Activated T-cell treated with anti-CD3 and anti-CD28 coated beads, Interleukin-2, amount 50 U/mL, for 24 hours (primary cell): ENCODE measurements around the gene MYRF.
A peak's percentile ranks its signal among the peaks of the same experiment; 100 is the strongest.

Experiments used
- DNase-seq: peaks from one replicate; pipeline ENCODE4 v3.0.0-alpha.2; 2020
- H3K27ac Mint-ChIP-seq: 2 replicates; pipeline ENCODE4 v1.8.0; 2020; ENCODE audit warnings: mild to moderate bottlenecking, mixed read lengths
- H3K27me3 Mint-ChIP-seq: 2 replicates; pipeline ENCODE4 v1.8.0; 2020; ENCODE audit warnings: mixed read lengths
- H3K36me3 Mint-ChIP-seq: 2 replicates; pipeline ENCODE4 v1.8.0; 2020; ENCODE audit warnings: low read depth, mixed read lengths
- H3K4me1 Mint-ChIP-seq: 2 replicates; pipeline ENCODE4 v1.8.0; 2020; ENCODE audit warnings: low read depth, mixed read lengths
- H3K4me3 Mint-ChIP-seq: 2 replicates; pipeline ENCODE4 v1.8.0; 2020; ENCODE audit warnings: mild to moderate bottlenecking, moderate library complexity, mixed read lengths
- H3K9me3 Mint-ChIP-seq: 2 replicates; pipeline ENCODE4 v1.8.0; 2020; ENCODE audit warnings: mixed read lengths

MYRF gene

DNA sequence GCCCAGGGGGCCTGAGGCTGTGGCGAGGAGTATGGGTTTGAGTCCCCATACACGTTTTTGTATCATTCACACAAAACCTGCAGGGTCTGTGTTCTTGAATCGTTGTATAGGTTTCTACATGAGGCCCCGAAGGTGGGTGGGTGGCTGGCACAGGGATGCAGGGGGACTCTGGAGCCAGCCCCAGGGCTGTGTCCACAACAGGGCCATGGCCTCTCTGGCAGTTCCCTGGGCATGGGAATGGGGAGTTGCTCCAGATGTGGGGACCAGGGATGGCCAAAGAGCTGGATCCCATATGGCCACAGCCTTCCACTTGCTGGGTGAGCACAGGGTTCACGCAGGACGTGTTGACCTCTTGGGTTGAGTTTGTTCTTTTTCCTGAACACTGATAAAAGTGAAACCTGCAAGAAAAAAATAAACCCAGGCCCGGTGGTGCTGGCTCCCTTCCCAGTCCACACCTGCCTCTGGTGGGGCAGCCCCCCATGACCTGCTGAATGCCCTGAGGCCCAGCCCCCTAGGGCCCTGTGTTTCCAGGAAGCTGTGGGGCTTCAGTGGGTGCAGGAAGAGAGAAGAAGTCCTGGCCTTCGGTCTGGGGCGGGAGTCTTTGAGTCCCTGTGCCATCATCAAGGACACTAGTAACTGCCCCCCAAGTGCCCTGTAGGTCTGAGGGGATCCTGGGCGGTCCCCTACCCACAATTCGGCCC lies 16.1 kb downstream of the MYRF start:
- H3K27me3 Mint-ChIP-seq = no peaks in the 10 kb centered on the region
- peaks cover 3% of the 10 kb centered on the region for H3K4me1 Mint-ChIP-seq
- no peaks in the 10 kb centered on the region for H3K36me3 Mint-ChIP-seq
- no peak overlapping the region for H3K27ac Mint-ChIP-seq
- DNase-seq = no peak
- no peak overlapping the region for H3K4me3 Mint-ChIP-seq
- H3K9me3 Mint-ChIP-seq = no peaks in the 10 kb centered on the region

DNA sequence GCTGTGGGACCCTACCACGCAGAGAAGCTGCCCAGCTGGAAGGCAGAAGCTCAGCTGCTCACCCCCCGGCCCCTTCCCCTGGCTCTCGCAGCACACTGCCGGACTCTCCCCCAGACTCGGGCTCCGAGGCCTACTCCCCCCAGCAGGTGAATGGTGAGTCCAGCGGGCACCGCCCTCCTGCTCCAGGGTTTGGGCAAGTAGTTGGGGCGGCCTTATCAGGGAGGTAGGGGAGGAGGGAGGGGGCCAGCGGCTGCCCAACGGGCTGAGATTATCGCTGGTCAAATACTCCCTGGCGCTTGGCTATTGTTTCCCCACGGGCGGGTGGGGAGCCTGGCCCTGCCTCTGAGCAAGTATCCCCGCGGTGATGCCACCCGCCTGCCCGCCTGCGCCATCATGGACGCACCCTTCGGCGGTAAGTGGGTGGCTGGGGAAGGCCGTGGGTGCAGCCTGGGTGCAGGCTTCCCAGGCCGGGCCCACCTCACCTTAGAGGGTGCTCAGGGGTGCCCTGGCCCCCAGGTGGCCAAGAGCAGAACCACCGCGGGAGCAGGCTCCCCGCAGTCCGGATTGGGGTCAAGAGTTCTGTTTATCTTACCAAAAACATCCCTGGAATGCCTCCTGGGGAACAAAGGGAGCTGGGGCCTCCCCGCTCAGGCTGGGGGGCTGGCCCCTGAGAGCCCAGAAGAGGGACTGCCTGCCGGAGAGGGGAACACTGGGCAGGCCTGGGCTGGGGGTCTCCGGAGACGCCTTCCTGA lies 16.9 kb downstream of the MYRF start:
- DNase-seq = no peak
- Mint-ChIP-seq H3K4me1 (peaks cover 3% of the 10 kb centered on the region), H3K4me3 (no peak overlapping the region), H3K27me3 (no peaks in the 10 kb centered on the region), H3K27ac (no peak overlapping the region), H3K36me3 (no peaks in the 10 kb centered on the region), H3K9me3 (no peaks in the 10 kb centered on the region)

DNA sequence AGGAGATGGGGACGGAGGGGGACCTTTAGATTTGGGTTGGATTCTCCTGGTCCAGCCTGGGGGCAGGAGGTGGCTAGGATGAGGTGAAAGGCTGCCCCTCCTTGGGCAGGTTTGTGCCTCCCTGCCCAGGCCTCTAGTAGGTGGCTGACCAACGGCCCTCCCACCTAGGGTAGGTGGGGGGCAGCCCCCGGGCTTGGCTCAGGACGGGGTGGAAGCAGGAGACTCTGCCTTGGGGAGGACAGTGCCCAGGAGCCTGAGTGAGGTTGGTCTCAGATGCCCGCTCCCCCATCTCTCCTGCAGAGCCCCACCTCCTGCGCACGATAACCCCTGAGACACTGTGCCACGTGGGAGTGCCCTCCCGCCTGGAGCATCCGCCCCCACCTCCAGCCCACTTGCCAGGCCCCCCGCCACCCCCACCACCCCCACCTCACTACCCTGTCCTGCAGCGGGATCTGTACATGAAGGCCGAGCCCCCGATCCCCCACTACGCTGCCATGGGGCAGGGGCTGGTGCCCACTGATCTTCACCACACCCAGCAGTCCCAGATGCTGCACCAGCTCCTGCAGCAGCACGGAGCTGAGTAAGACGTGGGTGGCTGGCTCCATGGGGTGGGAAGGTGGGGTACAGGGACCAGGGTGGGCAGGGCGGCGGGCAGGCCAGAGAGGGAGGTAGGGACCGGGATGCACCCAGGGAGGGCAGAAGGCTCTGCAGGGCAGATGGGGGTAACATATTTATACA lies 17.7 kb downstream of the MYRF start:
- Mint-ChIP-seq H3K27me3 (no peaks in the 10 kb centered on the region), H3K4me3 (no peak overlapping the region), H3K27ac (no peak overlapping the region), H3K9me3 (no peaks in the 10 kb centered on the region), H3K36me3 (no peaks in the 10 kb centered on the region), H3K4me1 (peaks cover 3% of the 10 kb centered on the region)
- no peak for DNase-seq

DNA sequence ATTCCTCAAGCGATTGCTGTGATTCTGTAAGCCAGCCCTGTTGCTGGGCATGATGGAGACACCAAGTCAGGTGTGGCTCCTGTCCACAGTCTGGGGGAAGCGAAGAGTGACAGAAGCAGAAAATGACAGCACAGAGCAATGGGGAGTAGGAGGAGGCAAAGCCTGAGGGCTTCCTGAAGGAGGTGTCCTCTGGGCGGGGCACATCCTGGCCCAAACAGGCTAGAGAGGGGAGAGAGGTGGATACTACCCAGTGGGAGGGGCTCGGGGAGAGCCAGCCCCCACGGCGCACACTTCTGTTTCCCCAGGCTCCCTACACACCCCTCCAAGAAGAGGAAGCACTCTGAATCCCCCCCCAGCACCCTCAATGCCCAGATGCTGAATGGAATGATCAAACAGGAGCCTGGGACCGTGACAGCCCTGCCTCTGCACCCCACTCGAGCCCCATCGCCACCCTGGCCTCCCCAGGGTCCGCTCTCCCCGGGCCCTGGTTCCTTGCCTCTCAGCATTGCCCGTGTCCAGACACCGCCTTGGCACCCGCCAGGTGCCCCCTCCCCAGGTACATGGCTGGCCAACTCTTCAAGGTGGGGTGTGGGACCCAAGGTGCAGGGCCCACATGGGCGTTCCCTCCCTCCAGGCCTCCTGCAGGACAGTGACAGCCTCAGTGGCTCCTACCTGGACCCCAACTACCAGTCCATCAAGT lies 18.9 kb downstream of the MYRF start:
- H3K4me1 Mint-ChIP-seq = peaks cover 3% of the 10 kb centered on the region
- H3K36me3 Mint-ChIP-seq = no peaks in the 10 kb centered on the region
- no peak for DNase-seq
- no peak overlapping the region for H3K4me3 Mint-ChIP-seq
- H3K9me3 Mint-ChIP-seq = no peaks in the 10 kb centered on the region
- H3K27ac Mint-ChIP-seq = no peak overlapping the region
- H3K27me3 Mint-ChIP-seq = no peaks in the 10 kb centered on the region

DNA sequence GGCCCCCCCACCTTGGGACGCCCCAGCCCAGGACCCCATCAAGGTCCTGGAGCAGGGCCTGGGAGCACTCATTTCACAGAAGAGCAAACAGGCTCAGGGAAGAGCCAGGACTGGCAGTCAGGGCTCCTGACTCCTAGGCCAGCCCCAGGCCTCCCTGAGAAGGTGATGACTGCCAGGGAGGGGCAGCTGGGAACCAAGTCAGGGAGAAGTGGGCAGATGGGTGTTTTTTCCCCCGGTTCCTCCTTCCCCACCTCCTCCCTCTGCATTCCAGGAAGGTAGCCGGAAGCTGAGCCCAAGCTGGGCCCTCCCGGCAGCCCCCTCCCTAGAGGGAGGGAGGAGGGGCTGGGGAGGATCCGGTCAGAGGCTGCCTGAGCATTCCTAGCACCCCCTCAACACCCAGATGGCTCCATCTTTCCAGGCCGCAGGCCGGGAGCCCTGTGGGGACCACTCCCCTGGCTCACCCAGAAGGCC lies 19.6 kb downstream of the MYRF start:
- Mint-ChIP-seq H3K4me1 (peaks cover 9% of the 10 kb centered on the region), H3K4me3 (no peak overlapping the region), H3K36me3 (no peaks in the 10 kb centered on the region), H3K27me3 (peaks cover 3% of the 10 kb centered on the region), H3K27ac (no peak overlapping the region), H3K9me3 (no peaks in the 10 kb centered on the region)
- DNase-seq = no peak

DNA sequence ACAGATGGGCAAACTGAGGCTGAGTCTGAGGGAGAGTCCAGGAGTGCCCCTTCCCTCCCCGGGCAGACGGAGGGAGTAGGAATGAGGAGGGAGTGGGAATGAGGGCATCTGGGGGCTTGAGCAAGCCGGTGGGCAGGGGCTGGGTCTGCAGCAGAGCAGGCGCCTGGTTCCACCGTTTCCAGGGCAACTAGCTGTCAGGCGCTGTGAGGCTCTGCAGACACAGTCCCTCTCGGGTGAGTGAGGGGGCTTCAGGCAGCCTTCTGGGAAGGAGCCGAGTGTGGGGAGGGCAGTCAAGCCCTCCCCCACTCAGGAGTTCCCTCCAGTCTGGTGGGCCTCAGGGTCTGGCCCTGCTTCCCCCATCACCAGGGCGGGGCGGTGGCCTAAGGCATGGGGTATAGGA lies 20.9 kb downstream of the MYRF start:
- H3K4me1 Mint-ChIP-seq = peaks cover 18% of the 10 kb centered on the region
- H3K27me3 Mint-ChIP-seq = peaks cover 7% of the 10 kb centered on the region
- no peak overlapping the region for H3K27ac Mint-ChIP-seq
- no peak overlapping the region for H3K4me3 Mint-ChIP-seq
- DNase-seq = no peak
- no peaks in the 10 kb centered on the region for H3K36me3 Mint-ChIP-seq
- H3K9me3 Mint-ChIP-seq = no peaks in the 10 kb centered on the region

DNA sequence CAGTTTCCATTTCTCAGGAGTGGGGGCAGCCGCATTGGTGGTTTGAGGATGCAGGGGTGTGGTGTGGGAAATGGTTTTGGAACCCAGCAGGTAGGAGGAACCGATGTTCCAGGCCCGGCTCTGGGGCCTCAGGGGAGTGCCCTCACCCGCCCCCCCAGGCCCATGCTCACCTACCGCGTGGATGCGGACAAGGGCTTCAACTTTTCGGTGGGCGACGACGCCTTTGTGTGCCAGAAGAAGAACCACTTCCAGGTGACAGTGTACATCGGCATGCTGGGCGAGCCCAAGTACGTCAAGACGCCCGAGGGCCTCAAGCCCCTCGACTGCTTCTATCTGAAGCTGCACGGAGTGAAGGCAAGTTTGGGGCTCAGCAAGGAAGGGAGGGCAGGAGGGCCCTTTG lies 21.4 kb downstream of the MYRF start:
- Mint-ChIP-seq H3K4me1 (peaks cover 19% of the 10 kb centered on the region), H3K27me3 (peaks cover 7% of the 10 kb centered on the region), H3K36me3 (no peaks in the 10 kb centered on the region), H3K4me3 (no peak overlapping the region), H3K9me3 (no peaks in the 10 kb centered on the region), H3K27ac (no peak overlapping the region)
- no peak for DNase-seq

DNA sequence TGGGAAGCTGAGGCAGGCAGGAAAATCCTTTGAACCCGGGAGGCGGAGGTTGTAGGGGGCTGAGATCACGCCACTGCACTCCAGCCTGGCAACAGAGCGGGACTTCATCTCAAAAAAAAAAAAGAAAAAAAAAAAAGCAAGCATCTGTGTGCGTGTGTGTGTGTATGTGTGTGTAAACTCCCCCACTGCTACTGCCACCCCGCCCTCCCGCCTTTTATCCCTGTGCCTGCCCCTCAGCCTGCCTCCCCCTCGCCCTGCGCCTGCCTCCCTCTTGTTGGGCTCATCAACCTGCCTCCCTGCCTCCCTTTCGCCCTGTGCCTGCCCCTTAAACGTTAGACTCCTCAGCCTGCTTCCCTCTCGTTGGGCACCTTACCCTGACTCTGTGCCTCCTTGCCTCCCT lies 22.0 kb downstream of the MYRF start:
- peaks cover 19% of the 10 kb centered on the region for H3K4me1 Mint-ChIP-seq
- H3K27ac Mint-ChIP-seq = no peak overlapping the region
- H3K4me3 Mint-ChIP-seq = no peak overlapping the region
- H3K9me3 Mint-ChIP-seq = no peaks in the 10 kb centered on the region
- peaks cover 7% of the 10 kb centered on the region for H3K27me3 Mint-ChIP-seq
- no peaks in the 10 kb centered on the region for H3K36me3 Mint-ChIP-seq
- no peak for DNase-seq

DNA sequence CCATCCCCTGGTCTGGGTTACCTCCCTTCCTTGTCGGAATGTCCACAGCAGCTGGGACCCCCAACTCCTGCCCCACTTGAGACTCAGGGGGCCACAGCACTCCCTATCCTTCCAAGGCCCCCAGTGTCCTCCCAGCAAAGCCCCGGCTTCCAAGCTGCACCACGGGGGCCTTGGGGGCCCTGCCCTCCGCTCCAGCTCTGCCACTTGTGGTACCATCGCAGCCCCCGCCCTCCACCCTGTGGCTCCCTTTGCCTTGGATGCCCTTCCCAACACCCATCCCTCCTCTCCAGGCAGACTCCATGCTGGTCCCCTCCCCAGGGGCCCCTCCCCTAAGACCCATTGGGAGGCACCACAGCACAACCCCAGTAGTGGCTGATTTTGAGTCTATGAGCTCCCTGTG lies 22.7 kb downstream of the MYRF start:
- Mint-ChIP-seq H3K36me3 (no peaks in the 10 kb centered on the region), H3K4me1 (peaks cover 19% of the 10 kb centered on the region), H3K9me3 (no peaks in the 10 kb centered on the region), H3K27me3 (peaks cover 7% of the 10 kb centered on the region), H3K4me3 (no peak overlapping the region), H3K27ac (no peak overlapping the region)
- DNase-seq = no peak

DNA sequence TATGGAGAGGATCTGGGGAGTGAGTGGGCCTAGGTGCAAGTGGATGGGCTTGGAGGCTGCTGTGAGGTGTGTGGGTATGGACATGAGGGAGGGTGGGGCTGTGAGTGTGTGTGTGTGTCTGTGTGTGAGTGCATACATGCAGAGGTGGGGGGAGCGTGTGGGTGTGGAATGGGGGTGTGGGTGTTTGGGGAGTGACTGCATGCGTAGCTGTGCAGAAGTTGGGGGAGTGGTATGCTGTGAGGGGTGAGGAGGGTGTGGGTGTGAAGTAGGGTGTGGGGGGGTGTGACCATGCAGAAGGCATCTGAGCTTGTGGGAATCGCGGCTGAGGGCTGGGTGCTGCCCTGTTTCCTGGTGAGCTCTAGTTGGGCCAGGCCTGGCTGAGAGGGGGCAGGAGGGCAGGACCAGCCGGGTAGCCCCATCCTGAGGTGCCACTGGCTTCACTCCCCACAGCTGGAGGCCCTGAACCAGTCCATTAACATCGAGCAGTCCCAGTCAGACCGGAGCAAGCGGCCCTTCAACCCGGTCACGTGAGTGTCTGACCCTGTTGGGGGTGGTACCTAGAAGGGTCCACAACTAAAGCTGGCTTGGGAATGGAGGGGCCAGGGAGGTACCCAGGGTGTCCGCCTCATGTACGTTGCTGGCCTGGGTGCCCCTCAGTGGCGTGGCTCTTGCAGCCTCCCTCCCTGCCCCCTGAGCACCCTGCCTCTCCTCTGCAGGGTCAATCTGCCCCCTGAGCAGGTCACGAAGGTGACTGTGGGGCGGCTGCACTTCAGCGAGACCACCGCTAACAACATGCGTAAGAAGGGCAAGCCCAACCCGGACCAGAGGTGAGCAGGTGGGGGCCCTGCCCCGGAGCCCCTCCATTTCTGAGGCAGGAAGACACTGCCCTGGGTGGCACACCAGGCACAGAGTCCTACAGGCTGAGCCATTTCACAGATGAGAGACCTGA lies 23.4 kb downstream of the MYRF start:
- H3K4me1 Mint-ChIP-seq = peaks cover 19% of the 10 kb centered on the region
- no peaks in the 10 kb centered on the region for H3K9me3 Mint-ChIP-seq
- H3K27ac Mint-ChIP-seq = no peak overlapping the region
- no peaks in the 10 kb centered on the region for H3K36me3 Mint-ChIP-seq
- no peak overlapping the region for H3K4me3 Mint-ChIP-seq
- DNase-seq = no peak
- peaks cover 7% of the 10 kb centered on the region for H3K27me3 Mint-ChIP-seq

DNA sequence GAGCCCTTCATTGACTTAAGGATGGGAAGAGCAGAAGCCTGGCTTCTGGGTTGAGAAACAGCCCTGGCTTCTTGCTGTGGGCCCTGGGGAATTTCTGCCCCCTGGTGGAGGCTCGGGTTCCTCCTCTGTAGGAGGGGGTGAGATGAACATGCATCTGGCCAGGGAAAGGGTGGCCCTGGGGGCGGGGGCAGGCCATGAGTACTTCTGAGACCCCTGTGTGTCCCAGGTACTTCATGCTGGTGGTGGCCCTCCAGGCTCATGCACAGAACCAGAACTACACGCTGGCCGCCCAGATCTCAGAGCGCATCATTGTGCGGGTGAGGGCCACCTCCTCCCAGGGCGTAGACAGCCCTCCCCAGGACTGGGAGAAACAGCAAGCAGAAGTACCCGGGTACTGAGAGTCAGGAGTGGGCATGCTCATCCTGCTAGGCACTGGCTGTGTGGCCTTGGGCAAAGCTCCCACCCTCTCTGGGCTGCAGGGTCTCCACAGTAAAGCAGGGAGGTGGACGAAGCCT lies 24.2 kb downstream of the MYRF start:
- no peaks in the 10 kb centered on the region for H3K9me3 Mint-ChIP-seq
- peaks cover 19% of the 10 kb centered on the region for H3K4me1 Mint-ChIP-seq
- H3K27ac Mint-ChIP-seq = no peak overlapping the region
- DNase-seq = peak; percentile 76
- peaks cover 7% of the 10 kb centered on the region for H3K27me3 Mint-ChIP-seq
- H3K4me3 Mint-ChIP-seq = no peak overlapping the region
- H3K36me3 Mint-ChIP-seq = no peaks in the 10 kb centered on the region

DNA sequence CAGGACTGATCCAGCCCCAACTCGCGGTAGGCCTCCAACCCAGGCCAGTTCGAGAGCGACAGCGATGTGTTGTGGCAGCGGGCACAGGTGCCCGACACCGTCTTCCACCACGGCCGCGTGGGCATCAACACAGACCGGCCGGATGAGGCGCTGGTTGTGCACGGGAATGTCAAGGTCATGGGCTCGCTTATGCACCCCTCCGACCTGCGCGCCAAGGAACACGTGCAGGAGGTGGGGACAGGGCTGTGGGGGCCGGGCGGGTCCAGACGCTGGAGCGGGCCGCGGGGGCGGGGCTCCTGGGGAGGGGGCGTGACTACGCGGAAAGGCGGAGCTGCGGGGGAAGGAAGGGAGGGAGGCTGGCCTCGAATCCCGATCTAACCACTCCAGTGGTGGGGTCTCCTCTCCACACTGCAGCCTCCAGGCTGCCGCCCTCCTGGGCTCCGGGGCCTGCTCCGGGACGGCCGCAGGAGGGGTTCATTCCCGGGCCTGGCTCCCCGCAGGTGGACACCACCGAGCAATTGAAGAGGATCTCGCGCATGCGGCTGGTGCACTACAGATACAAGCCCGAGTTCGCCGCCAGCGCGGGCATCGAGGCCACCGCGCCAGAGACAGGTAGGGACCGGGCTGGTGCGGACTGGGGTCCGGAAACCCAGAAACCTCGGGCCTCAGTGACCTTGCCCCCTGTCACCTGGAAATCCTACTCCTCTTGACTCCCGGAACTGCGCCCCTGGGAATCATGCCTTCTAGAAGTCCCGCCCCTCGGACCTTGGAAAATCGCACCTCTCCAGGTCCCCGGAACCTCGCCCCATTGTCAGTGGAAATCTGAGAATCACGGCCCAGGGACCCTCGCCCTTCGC lies 25.0 kb downstream of the MYRF start:
- Mint-ChIP-seq H3K9me3 (no peaks in the 10 kb centered on the region), H3K36me3 (no peaks in the 10 kb centered on the region), H3K4me1 (peaks cover 19% of the 10 kb centered on the region), H3K27me3 (peaks cover 7% of the 10 kb centered on the region), H3K27ac (no peak overlapping the region), H3K4me3 (no peak overlapping the region)
- DNase-seq = peak; percentile 82
